ENCODE data around the gene SPATA2L.
"Not testable (repeated sequence)": the region's sequence is repeated elsewhere in the genome, so short reads cannot be mapped to it uniquely, and the experiment has no call there.

The SPATA2L gene

GRCh38 chr16:89672177-89672941 is 29.1 kb downstream of the SPATA2L start:
- ATAC-seq (ENCODE audit: low read depth): no peak
- H3K4me1 Mint-ChIP-seq: no peaks in the 10 kb centered on the region

GRCh38 chr16:89671565-89671964 is 29.9 kb downstream of the SPATA2L start:
- not testable (repeated sequence) for H3K27me3 Mint-ChIP-seq; H3K4me1 Mint-ChIP-seq; H3K4me3 Mint-ChIP-seq; H3K27ac Mint-ChIP-seq; DNase-seq (ENCODE audit: low spot score in 2 of 2); H3K36me3 Mint-ChIP-seq; ATAC-seq (ENCODE audit: low read depth); H3K9me3 Mint-ChIP-seq

More at GRCh38 chr16:89672177-89672941, 29.1 kb downstream of the SPATA2L start:
- no peak overlapping the region for H3K4me3 Mint-ChIP-seq
- H3K36me3 Mint-ChIP-seq: no peaks in the 10 kb centered on the region
- H3K9me3 Mint-ChIP-seq: no peaks in the 10 kb centered on the region
- DNase-seq (ENCODE audit: low spot score in 2 of 2): no peak
- no peaks in the 10 kb centered on the region for H3K27me3 Mint-ChIP-seq
- no peak overlapping the region for H3K27ac Mint-ChIP-seq

GRCh38 chr16:89670496-89671431 is 30.7 kb downstream of the SPATA2L start:
- Mint-ChIP-seq H3K36me3 (peaks cover 2% of the 10 kb centered on the region), H3K4me3 (no peak overlapping the region), H3K4me1 (no peaks in the 10 kb centered on the region), H3K27ac (no peak overlapping the region), H3K27me3 (no peaks in the 10 kb centered on the region), H3K9me3 (peaks cover 5% of the 10 kb centered on the region)
- ATAC-seq (ENCODE audit: low read depth): no peak
- DNase-seq (ENCODE audit: low spot score in 2 of 2): no peak

GRCh38 chr16:89669755-89670154 is 31.8 kb downstream of the SPATA2L start:
- Mint-ChIP-seq H3K4me1 (no peaks in the 10 kb centered on the region), H3K9me3 (peaks cover 5% of the 10 kb centered on the region), H3K36me3 (peaks cover 2% of the 10 kb centered on the region), H3K27ac (no peak overlapping the region), H3K27me3 (no peaks in the 10 kb centered on the region), H3K4me3 (no peak overlapping the region)
- no peak for DNase-seq (ENCODE audit: low spot score in 2 of 2)
- no peak for ATAC-seq (ENCODE audit: low read depth)

GRCh38 chr16:89668790-89669158 is 32.7 kb downstream of the SPATA2L start:
- Mint-ChIP-seq H3K36me3 (peaks cover 2% of the 10 kb centered on the region), H3K27me3 (no peaks in the 10 kb centered on the region), H3K4me1 (no peaks in the 10 kb centered on the region), H3K27ac (no peak overlapping the region), H3K4me3 (no peak overlapping the region), H3K9me3 (peaks cover 5% of the 10 kb centered on the region)
- DNase-seq (ENCODE audit: low spot score in 2 of 2) (no peak), ATAC-seq (ENCODE audit: low read depth) (no peak)

GRCh38 chr16:89667633-89668032 is 33.9 kb downstream of the SPATA2L start:
- no peak for ATAC-seq (ENCODE audit: low read depth)
- Mint-ChIP-seq H3K4me3 (no peak overlapping the region), H3K4me1 (no peaks in the 10 kb centered on the region), H3K36me3 (peaks cover 6% of the 10 kb centered on the region), H3K27me3 (no peaks in the 10 kb centered on the region), H3K9me3 (peaks cover 5% of the 10 kb centered on the region), H3K27ac (no peak overlapping the region)
- no peak for DNase-seq (ENCODE audit: low spot score in 2 of 2)

GRCh38 chr16:89667000-89667399 is 34.5 kb downstream of the SPATA2L start:
- H3K27ac Mint-ChIP-seq; DNase-seq (ENCODE audit: low spot score in 2 of 2); H3K27me3 Mint-ChIP-seq; H3K4me1 Mint-ChIP-seq; H3K4me3 Mint-ChIP-seq; ATAC-seq (ENCODE audit: low read depth); H3K36me3 Mint-ChIP-seq; H3K9me3 Mint-ChIP-seq: not testable (repeated sequence)

- not testable (repeated sequence) for H3K9me3 Mint-ChIP-seq; H3K36me3 Mint-ChIP-seq; H3K4me3 Mint-ChIP-seq; H3K4me1 Mint-ChIP-seq; H3K27ac Mint-ChIP-seq; ATAC-seq (ENCODE audit: low read depth); DNase-seq (ENCODE audit: low spot score in 2 of 2); H3K27me3 Mint-ChIP-seq
Observed at GRCh38 chr16:89664238-89664637, 37.3 kb downstream of the SPATA2L start.

- peaks cover 6% of the 10 kb centered on the region for H3K36me3 Mint-ChIP-seq
- no peak for DNase-seq (ENCODE audit: low spot score in 2 of 2)
- H3K4me1 Mint-ChIP-seq: peaks cover 10% of the 10 kb centered on the region
- no peak for ATAC-seq (ENCODE audit: low read depth)
- no peak overlapping the region for H3K27ac Mint-ChIP-seq
- no peak overlapping the region for H3K4me3 Mint-ChIP-seq
- no peaks in the 10 kb centered on the region for H3K27me3 Mint-ChIP-seq
- no peaks in the 10 kb centered on the region for H3K9me3 Mint-ChIP-seq
Observed at GRCh38 chr16:89661215-89661614, 40.3 kb downstream of the SPATA2L start.

GRCh38 chr16:89660146-89660545 is 41.4 kb downstream of the SPATA2L start:
- Mint-ChIP-seq H3K9me3 (no peaks in the 10 kb centered on the region), H3K27me3 (no peaks in the 10 kb centered on the region), H3K4me3 (no peak overlapping the region), H3K36me3 (peaks cover 6% of the 10 kb centered on the region), H3K27ac (no peak overlapping the region), H3K4me1 (peaks cover 13% of the 10 kb centered on the region)
- DNase-seq (ENCODE audit: low spot score in 2 of 2) (no peak), ATAC-seq (ENCODE audit: low read depth) (no peak)

GRCh38 chr16:89658221-89658879 is 43.2 kb downstream of the SPATA2L start:
- Mint-ChIP-seq H3K36me3 (peaks cover 3% of the 10 kb centered on the region), H3K4me1 (peaks cover 17% of the 10 kb centered on the region), H3K9me3 (no peaks in the 10 kb centered on the region), H3K27me3 (no peaks in the 10 kb centered on the region), H3K4me3 (peak overlapping the region; percentile 87), H3K27ac (peak overlapping the region; percentile 90)
- ATAC-seq (ENCODE audit: low read depth) (no peak), DNase-seq (ENCODE audit: low spot score in 2 of 2) (no peak)

- peaks cover 17% of the 10 kb centered on the region for H3K4me1 Mint-ChIP-seq
Observed at GRCh38 chr16:89657442-89658220, 43.9 kb downstream of the SPATA2L start, which contains the start of the genes CHMP1A and SPATA33. TSS of gene CHMP1A (minus strand) at chr16:89657708. CDS start at chr16:89657588, 120 bp downstream. TSS of gene SPATA33 (plus strand) at chr16:89657836. CDS start at chr16:89657912, 76 bp downstream.

GRCh38 chr16:89656435-89657121 is 44.9 kb downstream of the SPATA2L start:
- ATAC-seq (ENCODE audit: low read depth) (no peak), DNase-seq (ENCODE audit: low spot score in 2 of 2) (no peak)
- Mint-ChIP-seq H3K4me3 (peak overlapping the region; percentile 87), H3K4me1 (peaks cover 17% of the 10 kb centered on the region), H3K27ac (peak overlapping the region; percentile 90), H3K36me3 (peaks cover 2% of the 10 kb centered on the region), H3K27me3 (no peaks in the 10 kb centered on the region), H3K9me3 (no peaks in the 10 kb centered on the region)

More at GRCh38 chr16:89657442-89658220, 43.9 kb downstream of the SPATA2L start, which contains the start of the genes CHMP1A and SPATA33:
- Mint-ChIP-seq H3K9me3 (no peaks in the 10 kb centered on the region), H3K27ac (peak within 1 kb of the TSS; percentile 90), H3K4me3 (peak within 1 kb of the TSS; percentile 87), H3K36me3 (peaks cover 2% of the 10 kb centered on the region), H3K27me3 (no peaks in the 10 kb centered on the region)
- peak; percentile 94 to 97 for DNase-seq (ENCODE audit: low spot score in 2 of 2)
- peak; percentile 94 for ATAC-seq (ENCODE audit: low read depth)

Measured in memory B cell (primary cell).